K562 (cell line): Measurements from ENCODE around the gene PFKFB2. TPM values are rescaled to one million over a fixed set of nuclear protein-coding genes. Genes with fewer than 3 reads are reported as not detected.

Experiments used
- ARHGAP35 ChIP-seq: fragments of 450-650 bp; IDR thresholded peaks from 2 replicates; pipeline ENCODE4 v1.6.1; 2018; ENCODE audit not compliant: partially characterized antibody
- ARNT ChIP-seq, 2 experiments: fragments of 450-650 bp; IDR thresholded peaks; 2 replicates each; pipeline ENCODE4 v1.6.1; 2016; ENCODE audit warnings: mild to moderate bottlenecking in 1 of 2
- CCNT2 ChIP-seq: IDR thresholded peaks from 2 replicates; pipeline ENCODE4 v1.6.1; 2011; ENCODE audit warnings: borderline replicate concordance, low read depth, mild to moderate bottlenecking, moderate library complexity, mixed read lengths, low read length; ENCODE audit not compliant: insufficient read length; ENCODE audit errors: extremely low read depth
- DNMT1 ChIP-seq: fragments of 450-650 bp; IDR thresholded peaks from 2 replicates; pipeline ENCODE4 v1.6.1; 2016; ENCODE audit warnings: antibody characterized with exemption, mild to moderate bottlenecking
- EGR1 ChIP-seq: fragments of 450-650 bp; conservative IDR thresholded peaks from 2 replicates; pipeline ENCODE4 v1.6.1; 2017; ENCODE audit warnings: mild to moderate bottlenecking
- ELF2 ChIP-seq: fragments of 250-450 bp; sonication (Bioruptor Pico); IDR thresholded peaks from 2 replicates; pipeline ENCODE4 v1.5.0; 2021; ENCODE audit warnings: mild to moderate bottlenecking
- ETV5 ChIP-seq: sonication (generic); formaldehyde crosslinking; IDR thresholded peaks from 2 replicates; pipeline ENCODE4 v1.4.0; 2020; ENCODE audit warnings: low read depth, mild to moderate bottlenecking, missing genetic modification reagents
- FOS ChIP-seq: IDR thresholded peaks from 3 replicates; pipeline ENCODE4 v1.6.1; 2011; ENCODE audit not compliant: insufficient read length; ENCODE audit errors: extremely low read depth
- FUS ChIP-seq: fragments of 200-400 bp; formaldehyde crosslinking; optimal IDR thresholded peaks from 2 replicates; pipeline ENCODE3; 2017; ENCODE audit warnings: low read depth, low read length
- HDAC1 ChIP-seq, 2 experiments: fragments of 450-650 bp; IDR thresholded peaks; 2 replicates each; pipeline ENCODE4 v1.6.1; 2016 to 2017; ENCODE audit warnings: inconsistent platforms in 1 of 2, mild to moderate bottlenecking in 1 of 2, moderate library complexity in 1 of 2
- HDGF ChIP-seq: fragments of 450-650 bp; IDR thresholded peaks from 2 replicates; pipeline ENCODE4 v1.6.1; 2016
- IFI16 ChIP-seq: fragments of 250-450 bp; sonication (Bioruptor Pico); IDR thresholded peaks from 2 replicates; pipeline ENCODE4 v2.1.2; 2022; ENCODE audit warnings: mild to moderate bottlenecking, inconsistent platforms
- KDM5B ChIP-seq: fragments of 200-600 bp; sonication (generic); IDR thresholded peaks from 2 replicates; pipeline ENCODE4 v1.6.1; 2012; ENCODE audit warnings: low read depth, mild to moderate bottlenecking, moderate library complexity, low read length, control low read depth, inconsistent platforms; ENCODE audit not compliant: insufficient replicate concordance
- MTA3 ChIP-seq: fragments of 450-650 bp; formaldehyde crosslinking; IDR thresholded peaks from 2 replicates; pipeline ENCODE4 v1.6.1; 2017; ENCODE audit warnings: mild to moderate bottlenecking, borderline replicate concordance
- RBM14 ChIP-seq: fragments of 200-400 bp; formaldehyde crosslinking; IDR thresholded peaks from 2 replicates; pipeline ENCODE4 v1.6.1; 2018; ENCODE audit warnings: low read depth, mild to moderate bottlenecking, low read length, moderate library complexity, borderline replicate concordance; ENCODE audit not compliant: insufficient read depth
- SPI1 ChIP-seq: IDR thresholded peaks from 2 replicates; pipeline ENCODE4 v1.6.1; 2011; ENCODE audit warnings: low read depth, low read length, control low read depth, borderline replicate concordance
- TAF15 ChIP-seq: fragments of 200-400 bp; formaldehyde crosslinking; IDR thresholded peaks from 2 replicates; pipeline ENCODE4 v1.6.1; 2017; ENCODE audit warnings: mild to moderate bottlenecking, low read depth, low read length, moderate library complexity
- ZKSCAN8 ChIP-seq: fragments of 200-800 bp; sonication (Bioruptor generic); IDR thresholded peaks from 2 replicates; pipeline ENCODE4 v1.6.1; 2016; ENCODE audit warnings: missing genetic modification characterization, missing compliant biosample characterization
- ZNF23 ChIP-seq: fragments of 250-450 bp; sonication (Bioruptor Pico); IDR thresholded peaks from 2 replicates; pipeline ENCODE4 v1.4.0; 2020; ENCODE audit warnings: mild to moderate bottlenecking
- polyA plus RNA-seq, 8 experiments: library from polyadenylated mRNA; depleted of rRNA in 4 of 8; stranded (reverse) in 5 of 8; unstranded in 3 of 8; fragments of >200 nt; fragmentation: Nextera tagmentation in 2 of 8; fragmentation: Illumina TruSeq in 1 of 8; extraction: Ambion mirVana in 2 of 8; extraction: Trizol in 1 of 8; gene quantifications; 2 replicates each; pipeline versions ENCODE4 v1.2.1 to v1.2.3, GENCODE V29; 2011 to 2014; ENCODE audit warnings: inconsistent platforms in 1 of 8, missing spikeins in 1 of 8
- total RNA-seq, 7 experiments: library from RNA; depleted of rRNA in 6 of 7; stranded (reverse); fragments of >200 nt in 6 of 7; fragmentation: Illumina TruSeq in 2 of 7; extraction: Trizol in 2 of 7; gene quantifications; 2 replicates each; pipeline versions ENCODE4 v1.2.1 to v1.2.3, GENCODE V29; 2011 to 2021; ENCODE audit warnings: low replicate concordance in 1 of 7
- TF ChIP-seq, protein P1 (sequence below): fragments of 200-800 bp; sonication (Bioruptor generic); IDR thresholded peaks from 2 replicates; pipeline ENCODE4 v1.6.1; 2017; ENCODE audit warnings: missing genetic modification characterization, missing compliant biosample characterization
- TF ChIP-seq, protein P2 (sequence below): fragments of 250-450 bp; sonication (Bioruptor Pico); IDR thresholded peaks from 2 replicates; pipeline ENCODE4 v1.4.0; 2020; ENCODE audit warnings: mild to moderate bottlenecking, moderate library complexity
- TF ChIP-seq, protein P3 (sequence below): fragments of 250-450 bp; sonication (Bioruptor Pico); IDR thresholded peaks from 2 replicates; pipeline ENCODE4 v1.8.0; 2022; ENCODE audit warnings: moderate library complexity, mild to moderate bottlenecking, inconsistent platforms
- TF ChIP-seq, protein P4 (sequence below): fragments of 250-450 bp; sonication (Bioruptor Pico); IDR thresholded peaks from 2 replicates; pipeline ENCODE4 v1.5.0; 2022; ENCODE audit warnings: mild to moderate bottlenecking

The PFKFB2 gene
- total and polyA plus RNA-seq, 9 of the 15 experiments (the other 6 are each of a cell fraction or from before 2014, with no cell fraction given), result 6.9 to 26.0 (median 16.4) TPM

DNA sequence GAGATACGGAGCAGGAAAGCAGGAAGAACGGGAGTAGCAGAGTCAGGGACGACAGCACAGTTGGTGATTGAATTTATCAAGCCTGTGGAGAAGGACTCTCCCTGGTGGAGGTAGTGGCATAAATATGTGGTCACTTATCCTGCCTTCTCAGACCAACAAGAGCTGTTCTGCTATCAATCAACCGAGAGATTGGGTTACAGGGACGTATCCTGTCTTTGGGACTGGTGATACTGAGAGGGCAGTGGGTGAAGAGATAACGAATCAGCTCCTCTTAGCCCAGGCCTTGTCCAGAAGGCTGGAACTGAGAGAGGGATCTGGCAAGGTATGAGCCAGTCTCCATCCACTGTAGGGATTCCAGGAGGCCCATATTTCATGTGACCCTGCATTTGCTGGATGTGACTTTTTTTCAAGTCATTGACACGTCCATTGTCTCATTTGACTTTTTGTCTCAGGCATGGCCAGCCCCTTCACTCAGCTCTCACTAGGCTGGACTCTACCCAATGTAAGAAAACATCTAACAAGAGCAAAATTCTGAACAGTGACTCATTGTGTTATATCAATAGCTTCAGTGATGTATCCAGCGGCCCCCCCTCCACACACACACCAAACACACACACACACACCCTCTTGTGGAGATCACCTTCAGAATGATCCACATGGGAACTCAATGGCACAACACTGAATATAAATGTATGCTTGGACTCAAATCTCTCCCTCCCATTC lies 31.8 kb upstream of the PFKFB2 start (continued):
- TF ChIP-seq MTA3 (peak; percentile 91; the same call in 1 of the 2 replicates), ELF2 (CRISPR knock-in tag) (no peak), HDAC1 (IDR thresholded peaks at IDR 0.05) (peak in 1 of 2 experiments; percentile 81; a peak in 1 of 4 replicates), KDM5B (peak; percentile 55), DNMT1 (no peak), CCNT2 (peak; percentile 98), EGR1 (peak; percentile 28; the same call in 1 of the 2 replicates), HDGF (no peak; the same call in 1 of the 2 replicates), IFI16 (CRISPR knock-in tag) (no peak; the same call in 1 of the 2 replicates), ETV5 (CRISPR knock-in tag) (peak; percentile 81), ARHGAP35 (no peak), ARNT (IDR thresholded peaks at IDR 0.05) (peak; percentile 65 to 92), ZNF23 (CRISPR knock-in tag) (no peak; the same call in 1 of the 2 replicates), RBM14 (no peak), TAF15 (no peak), SPI1 (no peak), FOS (no peak), FUS (no peak), ZKSCAN8 (CRISPR knock-in tag) (peak; percentile 85; the same call in 1 of the 2 replicates)
- TF ChIP-seq, protein P1, sequence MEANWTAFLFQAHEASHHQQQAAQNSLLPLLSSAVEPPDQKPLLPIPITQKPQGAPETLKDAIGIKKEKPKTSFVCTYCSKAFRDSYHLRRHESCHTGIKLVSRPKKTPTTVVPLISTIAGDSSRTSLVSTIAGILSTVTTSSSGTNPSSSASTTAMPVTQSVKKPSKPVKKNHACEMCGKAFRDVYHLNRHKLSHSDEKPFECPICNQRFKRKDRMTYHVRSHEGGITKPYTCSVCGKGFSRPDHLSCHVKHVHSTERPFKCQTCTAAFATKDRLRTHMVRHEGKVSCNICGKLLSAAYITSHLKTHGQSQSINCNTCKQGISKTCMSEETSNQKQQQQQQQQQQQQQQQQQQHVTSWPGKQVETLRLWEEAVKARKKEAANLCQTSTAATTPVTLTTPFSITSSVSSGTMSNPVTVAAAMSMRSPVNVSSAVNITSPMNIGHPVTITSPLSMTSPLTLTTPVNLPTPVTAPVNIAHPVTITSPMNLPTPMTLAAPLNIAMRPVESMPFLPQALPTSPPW, result peak; percentile 84
- TF ChIP-seq, protein P2, sequence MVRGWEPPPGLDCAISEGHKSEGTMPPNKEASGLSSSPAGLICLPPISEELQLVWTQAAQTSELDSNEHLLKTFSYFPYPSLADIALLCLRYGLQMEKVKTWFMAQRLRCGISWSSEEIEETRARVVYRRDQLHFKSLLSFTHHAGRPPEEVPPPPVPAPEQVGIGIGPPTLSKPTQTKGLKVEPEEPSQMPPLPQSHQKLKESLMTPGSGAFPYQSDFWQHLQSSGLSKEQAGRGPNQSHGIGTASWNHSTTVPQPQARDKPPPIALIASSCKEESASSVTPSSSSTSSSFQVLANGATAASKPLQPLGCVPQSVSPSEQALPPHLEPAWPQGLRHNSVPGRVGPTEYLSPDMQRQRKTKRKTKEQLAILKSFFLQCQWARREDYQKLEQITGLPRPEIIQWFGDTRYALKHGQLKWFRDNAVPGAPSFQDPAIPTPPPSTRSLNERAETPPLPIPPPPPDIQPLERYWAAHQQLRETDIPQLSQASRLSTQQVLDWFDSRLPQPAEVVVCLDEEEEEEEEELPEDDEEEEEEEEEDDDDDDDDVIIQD (CRISPR knock-in tag), result no peak
- TF ChIP-seq, protein P3, sequence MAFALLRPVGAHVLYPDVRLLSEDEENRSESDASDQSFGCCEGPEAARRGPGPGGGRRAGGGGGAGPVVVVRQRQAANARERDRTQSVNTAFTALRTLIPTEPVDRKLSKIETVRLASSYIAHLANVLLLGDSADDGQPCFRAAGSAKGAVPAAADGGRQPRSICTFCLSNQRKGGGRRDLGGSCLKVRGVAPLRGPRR (CRISPR knock-in tag), result no peak; the same call in 1 of the 2 replicates
- TF ChIP-seq, protein P4, sequence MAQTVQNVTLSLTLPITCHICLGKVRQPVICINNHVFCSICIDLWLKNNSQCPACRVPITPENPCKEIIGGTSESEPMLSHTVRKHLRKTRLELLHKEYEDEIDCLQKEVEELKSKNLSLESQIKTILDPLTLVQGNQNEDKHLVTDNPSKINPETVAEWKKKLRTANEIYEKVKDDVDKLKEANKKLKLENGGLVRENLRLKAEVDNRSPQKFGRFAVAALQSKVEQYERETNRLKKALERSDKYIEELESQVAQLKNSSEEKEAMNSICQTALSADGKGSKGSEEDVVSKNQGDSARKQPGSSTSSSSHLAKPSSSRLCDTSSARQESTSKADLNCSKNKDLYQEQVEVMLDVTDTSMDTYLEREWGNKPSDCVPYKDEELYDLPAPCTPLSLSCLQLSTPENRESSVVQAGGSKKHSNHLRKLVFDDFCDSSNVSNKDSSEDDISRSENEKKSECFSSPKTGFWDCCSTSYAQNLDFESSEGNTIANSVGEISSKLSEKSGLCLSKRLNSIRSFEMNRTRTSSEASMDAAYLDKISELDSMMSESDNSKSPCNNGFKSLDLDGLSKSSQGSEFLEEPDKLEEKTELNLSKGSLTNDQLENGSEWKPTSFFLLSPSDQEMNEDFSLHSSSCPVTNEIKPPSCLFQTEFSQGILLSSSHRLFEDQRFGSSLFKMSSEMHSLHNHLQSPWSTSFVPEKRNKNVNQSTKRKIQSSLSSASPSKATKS (CRISPR knock-in tag), result no peak
